Panc1 (cell line): Measurements from ENCODE around the gene UNC93B1. TPM values are rescaled to one million over a fixed set of nuclear protein-coding genes. Genes with fewer than 3 reads are reported as not detected.

Source experiments
- ATAC-seq: fragments of 200-7000 bp; cut with Tn5 transposase; 2 replicates; pipeline ENCODE4 v1.9.1; 2020; ENCODE audit warnings: mild to moderate bottlenecking, moderate library complexity
- BruUV-seq: library from RNA; stranded (reverse); fragments of 400-500 nt; replicated peaks from 2 replicates; lab custom pipeline; 2021; lab: Mats Ljungman, UMichigan
- CTCF ChIA-PET: fragments of 300-600 bp; sonication (Branson Sonifier 250); formaldehyde crosslinking; loops from one replicate; lab custom pipeline; 2022; ENCODE audit warnings: antibody characterized with exemption; lab: Charles Lee
- POLR2A ChIA-PET: fragments of 300-600 bp; sonication (Branson Sonifier 250); formaldehyde crosslinking; loops from one replicate; lab custom pipeline; 2022; ENCODE audit warnings: antibody characterized with exemption; lab: Charles Lee
- DNase-seq: peaks from one replicate; pipeline ENCODE4 v3.0.0-alpha.2; 2010; ENCODE audit warnings: low read depth, low spot score
- H3K27ac ChIP-seq: 2 replicates; pipeline ENCODE4 v1.5.1; 2011; ENCODE audit warnings: mild to moderate bottlenecking, low read length, inconsistent platforms
- H3K27me3 ChIP-seq: fragments of 200-500 bp; sonication (Bioruptor generic); 2 replicates; pipeline ENCODE4 v1.6.0; 2014; ENCODE audit warnings: low read length, inconsistent platforms; ENCODE audit not compliant: control insufficient read depth, insufficient read depth
- H3K36me3 ChIP-seq: fragments of 200-500 bp; sonication (Bioruptor generic); 2 replicates; pipeline ENCODE4 v1.5.1; 2014; ENCODE audit warnings: inconsistent platforms, mild to moderate bottlenecking, low read length, moderate library complexity; ENCODE audit not compliant: control insufficient read depth, insufficient read depth
- H3K4me1 ChIP-seq: 2 replicates; pipeline ENCODE4 v1.5.1; 2011; ENCODE audit warnings: inconsistent platforms, mild to moderate bottlenecking, low read length, moderate library complexity; ENCODE audit not compliant: control insufficient read depth, insufficient read depth
- H3K4me3 ChIP-seq, 2 experiments: 2 replicates each; pipeline ENCODE4 v1.5.1; 2011 to 2012; ENCODE audit warnings: low read depth in 2 of 2, low read length in 2 of 2, mild to moderate bottlenecking in 2 of 2, inconsistent platforms in 1 of 2, moderate library complexity in 1 of 2
- H3K9me3 ChIP-seq: fragments of 200-500 bp; sonication (Bioruptor generic); 2 replicates; pipeline ENCODE4 v1.5.1; 2014; ENCODE audit warnings: low read depth, mild to moderate bottlenecking, inconsistent platforms, low read length, moderate library complexity; ENCODE audit not compliant: control insufficient read depth, insufficient read depth
- CTCF ChIP-seq: fragments of 450-650 bp; IDR thresholded peaks from 2 replicates; pipeline ENCODE4 v1.5.1; 2017; ENCODE audit warnings: mild to moderate bottlenecking
- POLR2AphosphoS5 ChIP-seq: IDR thresholded peaks from 2 replicates; pipeline ENCODE4 v1.6.1; 2012; ENCODE audit warnings: mild to moderate bottlenecking, low read depth, low read length, moderate library complexity
- REST ChIP-seq, 2 experiments: IDR thresholded peaks; 2 replicates each; pipeline ENCODE4 v1.6.1; 2011 to 2012; ENCODE audit warnings: low read depth in 2 of 2, control low read depth in 1 of 2, low read length in 1 of 2, mild to moderate bottlenecking in 1 of 2, moderate library complexity in 1 of 2; ENCODE audit not compliant: insufficient read depth in 1 of 2
- SIN3A ChIP-seq: IDR thresholded peaks from 2 replicates; pipeline ENCODE4 v1.6.1; 2012; ENCODE audit warnings: low read depth, mild to moderate bottlenecking, low read length, moderate library complexity, borderline replicate concordance; ENCODE audit not compliant: insufficient read depth
- TCF7L2 ChIP-seq: IDR thresholded peaks from 2 replicates; pipeline ENCODE4 v1.6.1; 2011; ENCODE audit warnings: mild to moderate bottlenecking, low read depth, low read length, inconsistent platforms
- in situ Hi-C: cut with HindIII; loops from 2 replicates; pipeline ENCODE4 v1.10.0; 2016; ENCODE audit warnings: low sequenced_read_pairs, low pct_unique_long_range_greater_than_20kb
- intact Hi-C: fragments of 100-400 bp; cut with micrococcal nuclease; formaldehyde crosslinking; loops from one replicate; pipeline ENCODE4 v1.10.0; 2022; ENCODE audit not compliant: unreplicated experiment
- total RNA-seq: library from RNA; stranded (reverse); gene quantifications from one replicate; pipeline ENCODE4 v1.2.1, GENCODE V29; 2021; ENCODE audit not compliant: unreplicated experiment

Gene UNC93B1
- total RNA-seq, 1 experiment from 2014 or later = 54.1 TPM

- ChIA-PET CTCF (no interaction called here), POLR2A (no interaction called here)
- H3K27ac ChIP-seq = no peak overlapping the region
- no peaks in the 10 kb centered on the region; the same call in 1 of the 2 replicates for H3K4me1 ChIP-seq
- in situ Hi-C loops = no loop called here
- no peaks in the 10 kb centered on the region for H3K9me3 ChIP-seq
- ATAC-seq = no peak
- H3K4me3 ChIP-seq = no peak overlapping the region
- TF ChIP-seq REST (IDR thresholded peaks at IDR 0.05; ENCODE audit: insufficient read depth in 1 of 2, low read depth in 2 of 2, low read length in 1 of 2) (no peak), CTCF (no peak), POLR2AphosphoS5 (no peak), SIN3A (no peak), TCF7L2 (no peak)
- no TSS peak for BruUV-seq
- H3K27me3 ChIP-seq = no peaks in the 10 kb centered on the region
- intact Hi-C loops = no loop called here
- no peak for DNase-seq
- H3K36me3 ChIP-seq = no peaks in the 10 kb centered on the region
Observed at GRCh38 chr11:68048681-68049508, 45.0 kb upstream of the UNC93B1 start.

GRCh38 chr11:68047437-68048290, 43.8 kb upstream of the UNC93B1 start:
- Histone ChIP-seq H3K4me3 (no peak overlapping the region), H3K9me3 (no peaks in the 10 kb centered on the region), H3K27ac (no peak overlapping the region), H3K36me3 (no peaks in the 10 kb centered on the region), H3K27me3 (no peaks in the 10 kb centered on the region), H3K4me1 (no peaks in the 10 kb centered on the region; the same call in none of the 2 replicates)
- CTCF ChIA-PET = no interaction called here
- no peak for DNase-seq
- POLR2A ChIA-PET = no interaction called here
- TF ChIP-seq POLR2AphosphoS5 (no peak), REST (IDR thresholded peaks at IDR 0.05; ENCODE audit: insufficient read depth in 1 of 2, low read depth in 2 of 2, low read length in 1 of 2) (no peak), SIN3A (no peak), TCF7L2 (no peak), CTCF (no peak)
- ATAC-seq = no peak
- BruUV-seq = no TSS peak
- intact Hi-C loops = no loop called here
- in situ Hi-C loops = no loop called here
